DMS153 (cell line): ENCODE measurements around the gene ULK1.
"Not testable (repeated sequence)": the region's sequence is repeated elsewhere in the genome, so short reads cannot be mapped to it uniquely, and the experiment has no call there.

Experiments
- DNase-seq: peaks from one replicate; lab custom pipeline; 2025; lab: John Stamatoyannopoulos, UW

The ULK1 gene

GRCh38 chr12:131862084-131862441, 32.4 kb upstream of the ULK1 start:
- DNase-seq = no peak

GRCh38 chr12:131862600-131862993, 31.8 kb upstream of the ULK1 start:
- no peak for DNase-seq

- no peak for DNase-seq
Observed at GRCh38 chr12:131862994-131863710, 31.3 kb upstream of the ULK1 start.

GRCh38 chr12:131863711-131864396, 30.6 kb upstream of the ULK1 start:
- no peak for DNase-seq

GRCh38 chr12:131864469-131864868, 30.0 kb upstream of the ULK1 start:
- no peak for DNase-seq

- DNase-seq = no peak
Observed at GRCh38 chr12:131865180-131865875, 29.1 kb upstream of the ULK1 start.

GRCh38 chr12:131867471-131867870, 27.0 kb upstream of the ULK1 start:
- DNase-seq = no peak

GRCh38 chr12:131867891-131868675, 26.3 kb upstream of the ULK1 start:
- no peak for DNase-seq

GRCh38 chr12:131869871-131870418, 24.5 kb upstream of the ULK1 start:
- DNase-seq = peak; percentile 50

GRCh38 chr12:131871677-131872076, 22.7 kb upstream of the ULK1 start:
- no peak for DNase-seq

GRCh38 chr12:131872154-131873051, 22.0 kb upstream of the ULK1 start:
- no peak for DNase-seq

- DNase-seq = no peak
Observed at GRCh38 chr12:131873293-131873692, 21.1 kb upstream of the ULK1 start.

- not testable (repeated sequence) for DNase-seq
Observed at GRCh38 chr12:131874972-131875371, 19.4 kb upstream of the ULK1 start.

GRCh38 chr12:131877216-131877615, 17.2 kb upstream of the ULK1 start:
- DNase-seq = not testable (repeated sequence)

- DNase-seq = not testable (repeated sequence)
Observed at GRCh38 chr12:131878436-131878835, 16.0 kb upstream of the ULK1 start.

- no peak for DNase-seq
Observed at GRCh38 chr12:131882804-131883520, 11.5 kb upstream of the ULK1 start.

GRCh38 chr12:131883521-131883900, 10.9 kb upstream of the ULK1 start:
- DNase-seq = no peak

- not testable (repeated sequence) for DNase-seq
Observed at GRCh38 chr12:131885076-131885475, 9.3 kb upstream of the ULK1 start.

GRCh38 chr12:131885543-131886057, 8.8 kb upstream of the ULK1 start:
- DNase-seq = no peak

GRCh38 chr12:131891722-131892121, 2.7 kb upstream of the ULK1 start:
- DNase-seq = not testable (repeated sequence)
